Measurements from ENCODE around the gene ST7.

DNA sequence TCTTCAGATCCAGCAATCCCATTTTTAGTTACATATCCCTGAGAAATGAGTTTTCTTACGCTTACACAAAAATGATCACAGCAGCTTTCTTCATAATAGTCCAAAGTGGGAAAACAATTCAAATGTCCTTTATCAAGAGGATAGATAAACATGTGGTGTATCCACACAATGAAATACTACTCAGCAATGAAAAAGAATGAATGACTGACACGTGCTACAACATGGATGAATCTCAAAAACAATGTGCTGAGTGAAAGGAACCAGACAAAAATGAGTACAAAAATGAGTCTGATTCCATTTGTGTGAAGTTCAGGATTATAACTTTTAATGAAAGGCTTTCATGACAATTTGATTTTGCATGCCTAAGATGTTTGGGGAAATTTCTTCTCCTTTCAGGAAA lies 230.4 kb downstream of the ST7 start:
- TF ChIP-seq, protein P1, sequence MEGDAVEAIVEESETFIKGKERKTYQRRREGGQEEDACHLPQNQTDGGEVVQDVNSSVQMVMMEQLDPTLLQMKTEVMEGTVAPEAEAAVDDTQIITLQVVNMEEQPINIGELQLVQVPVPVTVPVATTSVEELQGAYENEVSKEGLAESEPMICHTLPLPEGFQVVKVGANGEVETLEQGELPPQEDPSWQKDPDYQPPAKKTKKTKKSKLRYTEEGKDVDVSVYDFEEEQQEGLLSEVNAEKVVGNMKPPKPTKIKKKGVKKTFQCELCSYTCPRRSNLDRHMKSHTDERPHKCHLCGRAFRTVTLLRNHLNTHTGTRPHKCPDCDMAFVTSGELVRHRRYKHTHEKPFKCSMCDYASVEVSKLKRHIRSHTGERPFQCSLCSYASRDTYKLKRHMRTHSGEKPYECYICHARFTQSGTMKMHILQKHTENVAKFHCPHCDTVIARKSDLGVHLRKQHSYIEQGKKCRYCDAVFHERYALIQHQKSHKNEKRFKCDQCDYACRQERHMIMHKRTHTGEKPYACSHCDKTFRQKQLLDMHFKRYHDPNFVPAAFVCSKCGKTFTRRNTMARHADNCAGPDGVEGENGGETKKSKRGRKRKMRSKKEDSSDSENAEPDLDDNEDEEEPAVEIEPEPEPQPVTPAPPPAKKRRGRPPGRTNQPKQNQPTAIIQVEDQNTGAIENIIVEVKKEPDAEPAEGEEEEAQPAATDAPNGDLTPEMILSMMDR (conservative IDR thresholded peaks at IDR 0.05; ENCODE audit: low read length): no peak
- TF ChIP-seq EZH2phosphoT487 (IDR thresholded peaks at IDR 0.05; ENCODE audit: borderline replicate concordance, low read depth, low read length): no peak

Measured in OCI-LY7 (cell line).